Epidermal melanocyte (primary cell): Measurements from ENCODE around the gene FAM227B.
"Not testable (repeated sequence)": the region's sequence is repeated elsewhere in the genome, so short reads cannot be mapped to it uniquely, and the experiment has no call there.

ENCODE experiments used
- DNase-seq: peaks from one replicate; pipeline ENCODE4 v3.0.0; 2011; ENCODE audit warnings: low spot score; ENCODE audit not compliant: insufficient read length

The FAM227B gene

GRCh38 chr15:49438962-49439631 lies 181.5 kb downstream of the FAM227B start:
- DNase-seq = no peak

DNA sequence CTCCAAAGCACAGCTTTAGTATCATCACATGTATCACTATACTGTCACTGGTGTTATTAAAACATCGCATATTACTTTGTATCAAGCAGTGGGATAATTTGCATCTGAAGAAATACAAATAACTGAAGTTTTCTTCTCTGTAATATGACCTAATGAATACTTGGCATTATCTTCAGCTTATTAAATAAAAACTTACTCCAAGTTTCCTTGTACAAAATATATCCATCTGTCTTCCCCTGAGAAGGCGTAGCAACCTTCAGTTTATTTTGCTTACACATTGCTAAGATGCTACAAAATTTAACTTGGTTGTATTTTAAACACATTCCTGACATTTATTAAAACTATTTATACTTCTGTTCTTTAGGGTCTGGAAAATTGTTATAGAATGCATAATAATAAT lies 183.9 kb downstream of the FAM227B start:
- no peak for DNase-seq

DNA sequence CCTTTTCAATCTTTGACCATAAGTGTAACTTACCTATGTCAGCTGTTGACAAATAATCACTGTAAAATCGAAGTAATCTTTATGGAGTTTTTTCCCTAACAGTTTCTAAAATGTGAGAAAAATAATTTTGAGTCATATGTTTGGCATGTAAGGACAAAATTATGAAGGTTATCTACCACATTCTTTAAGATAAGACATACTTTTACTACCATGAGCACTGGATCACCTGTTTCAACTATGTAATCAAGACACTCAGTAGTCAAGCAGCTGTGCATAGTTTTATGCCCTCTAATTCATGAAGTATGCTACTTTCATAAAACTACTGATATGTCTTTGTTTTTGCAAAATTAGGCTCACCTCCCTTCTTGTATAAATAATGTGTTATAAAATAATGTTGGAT lies 185.4 kb downstream of the FAM227B start:
- no peak for DNase-seq

DNA sequence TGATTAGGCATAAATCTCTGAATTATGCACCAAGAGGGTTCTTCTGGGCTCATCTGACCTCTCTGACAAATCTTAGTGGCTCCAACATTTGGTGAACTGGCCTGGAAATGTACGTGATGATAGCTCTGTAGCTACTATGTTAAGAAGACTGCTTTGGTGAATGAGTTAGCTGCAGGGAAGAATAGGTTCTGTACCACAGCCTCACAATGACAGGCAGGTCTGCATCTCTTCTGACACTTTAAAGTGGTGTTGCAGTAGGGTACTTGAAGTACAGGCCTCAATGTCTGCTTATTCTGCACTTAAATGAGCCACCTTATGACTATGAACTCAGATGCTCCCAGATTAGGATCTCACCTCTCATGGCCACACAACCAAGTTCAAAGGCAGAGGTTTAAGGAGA lies 190.6 kb downstream of the FAM227B start:
- no peak for DNase-seq

DNA sequence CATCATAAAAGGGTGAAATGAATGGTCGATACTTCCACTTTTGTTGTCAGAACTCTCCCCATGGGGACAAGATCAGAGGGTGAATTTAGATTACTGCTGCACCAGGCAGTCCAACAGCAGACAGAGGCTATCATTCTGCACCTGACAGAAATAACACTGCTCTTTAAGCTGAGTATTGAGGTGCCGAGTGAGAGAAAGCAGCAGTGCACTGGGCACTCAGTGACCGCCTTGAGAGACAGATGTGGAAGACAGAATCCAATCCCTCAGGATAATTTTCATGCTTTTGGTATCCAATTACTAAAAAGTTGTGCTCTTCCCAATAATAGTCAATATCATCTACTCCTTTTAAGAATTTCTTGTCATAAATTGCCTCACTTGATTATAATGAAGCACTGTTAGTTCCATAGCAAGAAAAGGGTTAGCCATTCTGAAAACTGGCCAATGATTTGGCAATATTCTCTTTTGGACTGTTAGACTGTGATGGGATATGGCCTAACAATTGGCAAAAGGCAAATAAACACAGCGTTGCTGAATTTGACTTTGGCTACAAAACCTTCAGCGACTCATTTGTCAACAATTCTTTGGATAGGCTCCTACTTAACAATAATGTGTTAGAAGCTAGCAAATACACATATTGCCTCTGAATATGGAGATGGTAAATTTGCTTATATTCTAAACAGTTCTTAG lies 192.1 kb downstream of the FAM227B start:
- DNase-seq = no peak

DNA sequence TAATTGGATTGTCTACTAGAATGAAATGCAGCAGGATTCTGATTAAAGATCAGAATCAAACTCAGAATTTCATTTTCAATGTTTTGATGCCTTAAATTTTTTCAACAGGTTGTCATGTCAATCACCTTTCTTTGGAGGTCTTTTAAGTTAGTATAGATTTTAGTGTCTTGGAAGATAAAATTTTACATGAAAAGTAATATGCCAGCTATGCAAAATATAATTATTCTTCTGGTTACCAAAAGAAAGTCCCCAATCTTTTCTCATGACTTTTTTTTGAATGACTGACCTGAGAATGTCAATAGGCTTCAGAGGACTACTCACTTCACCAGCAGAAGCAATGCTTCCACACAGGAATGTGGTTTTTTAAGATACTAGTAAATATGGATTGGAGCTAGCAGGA lies 193.2 kb downstream of the FAM227B start:
- no peak for DNase-seq

DNA sequence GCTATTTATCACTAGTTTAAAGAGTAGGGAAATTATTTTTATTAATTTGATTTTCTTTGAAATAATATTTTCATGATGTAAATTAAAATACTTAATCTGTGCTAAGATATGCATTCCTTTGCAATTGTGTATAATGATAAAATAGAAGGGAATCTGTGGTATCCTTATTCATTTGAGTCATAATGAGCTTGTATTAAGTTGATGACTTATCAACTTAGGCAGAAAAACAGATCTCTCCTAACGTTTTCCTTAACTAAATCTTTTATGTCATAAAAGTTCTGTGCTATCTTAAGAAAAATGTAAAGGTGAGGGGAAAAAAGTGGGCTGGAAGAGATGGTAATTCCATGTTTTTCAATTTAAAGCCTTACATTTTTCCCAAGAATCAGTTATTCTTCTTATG lies 195.7 kb downstream of the FAM227B start:
- no peak for DNase-seq

- DNase-seq = no peak
These were observed 196.6 kb downstream of the FAM227B start for GRCh38 chr15:49423901-49424550.

DNA sequence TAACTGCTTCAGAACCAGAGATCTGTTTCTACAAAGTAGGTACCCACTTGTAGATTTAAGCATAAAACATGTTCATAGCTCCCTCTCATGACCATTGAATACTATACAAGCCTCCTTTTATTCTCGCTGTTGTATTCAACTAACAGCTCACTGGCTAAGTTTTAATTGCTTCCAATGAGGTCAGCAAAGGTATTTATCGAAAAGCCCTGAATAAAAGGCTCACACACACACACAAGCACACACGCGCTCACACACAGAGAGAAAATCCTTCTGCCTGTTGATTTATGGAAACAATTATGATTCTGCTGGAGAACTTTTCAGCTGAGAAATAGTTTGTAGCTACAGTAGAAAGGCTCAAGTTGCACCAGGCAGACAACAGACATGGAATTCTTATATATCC lies 197.6 kb downstream of the FAM227B start, which contains the start of gene FGF7:
FGF7 (plus strand) TSS at position 222 of the 400 bp plus-strand sequence. CDS start 1,056 bp downstream, outside the sequence.
- DNase-seq = no peak

GRCh38 chr15:49421991-49422390 lies 198.6 kb downstream of the FAM227B start:
- no peak for DNase-seq

DNA sequence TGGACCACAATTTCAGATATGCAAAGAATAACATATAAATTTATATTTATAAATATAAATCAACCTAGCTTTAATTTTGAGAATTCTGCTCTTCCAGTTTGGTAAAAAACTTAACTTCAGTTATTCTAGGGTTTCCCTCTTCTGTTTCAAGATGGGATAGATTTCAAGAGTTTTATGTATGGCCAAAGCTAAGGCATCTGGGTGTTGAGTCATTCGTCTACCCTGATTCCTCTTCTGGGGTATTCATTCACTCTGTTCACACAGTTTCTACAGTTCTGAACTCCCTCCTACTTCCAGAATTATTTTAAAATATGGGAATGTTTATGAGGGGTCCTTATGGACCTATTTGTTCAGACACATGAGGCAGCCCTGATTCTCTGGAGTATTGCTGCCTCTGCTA lies 201.8 kb downstream of the FAM227B start:
- DNase-seq = no peak

GRCh38 chr15:49415638-49416037 lies 205.0 kb downstream of the FAM227B start:
- no peak for DNase-seq

DNA sequence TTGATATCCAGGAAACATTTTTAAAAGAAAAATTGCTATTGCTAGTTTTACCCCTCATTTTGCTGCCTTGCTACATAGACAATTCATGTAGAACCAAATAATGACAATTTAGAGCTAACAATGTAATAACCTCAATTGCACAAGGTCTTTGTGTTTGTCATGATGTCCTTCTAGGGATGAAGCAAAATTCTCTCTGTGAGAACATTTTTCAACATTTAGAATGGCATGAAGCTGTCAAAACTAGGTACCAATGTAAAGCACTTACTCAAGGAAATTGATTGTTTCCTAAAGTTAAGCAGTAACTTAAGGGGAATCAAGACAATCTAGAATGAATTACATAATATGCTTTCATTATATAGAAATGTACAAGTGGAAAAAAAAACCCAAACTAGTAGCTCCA lies 205.5 kb downstream of the FAM227B start:
- no peak for DNase-seq

DNA sequence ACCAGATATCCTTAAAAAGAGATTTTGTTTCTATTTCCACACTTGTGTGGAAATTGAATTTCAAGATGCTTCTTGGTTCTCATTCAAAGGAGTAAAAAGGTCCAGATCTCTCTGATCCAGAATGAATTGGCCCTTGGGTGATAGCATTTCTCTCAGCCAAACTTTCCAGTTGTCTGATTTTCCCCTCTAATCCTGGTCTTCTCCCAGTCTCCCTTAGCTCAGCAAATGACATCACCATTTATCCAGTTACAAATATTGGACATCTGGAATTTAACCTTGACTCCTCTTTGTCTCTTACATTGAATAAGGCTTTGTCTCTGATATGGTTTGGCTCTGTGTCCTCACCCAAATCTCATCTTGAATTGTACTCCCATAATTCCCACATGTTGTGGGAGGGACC lies 207.8 kb downstream of the FAM227B start:
- no peak for DNase-seq

- no peak for DNase-seq
These were observed 210.0 kb downstream of the FAM227B start for GRCh38 chr15:49410641-49411040.

GRCh38 chr15:49406352-49407118 lies 214.1 kb downstream of the FAM227B start:
- no peak for DNase-seq

DNA sequence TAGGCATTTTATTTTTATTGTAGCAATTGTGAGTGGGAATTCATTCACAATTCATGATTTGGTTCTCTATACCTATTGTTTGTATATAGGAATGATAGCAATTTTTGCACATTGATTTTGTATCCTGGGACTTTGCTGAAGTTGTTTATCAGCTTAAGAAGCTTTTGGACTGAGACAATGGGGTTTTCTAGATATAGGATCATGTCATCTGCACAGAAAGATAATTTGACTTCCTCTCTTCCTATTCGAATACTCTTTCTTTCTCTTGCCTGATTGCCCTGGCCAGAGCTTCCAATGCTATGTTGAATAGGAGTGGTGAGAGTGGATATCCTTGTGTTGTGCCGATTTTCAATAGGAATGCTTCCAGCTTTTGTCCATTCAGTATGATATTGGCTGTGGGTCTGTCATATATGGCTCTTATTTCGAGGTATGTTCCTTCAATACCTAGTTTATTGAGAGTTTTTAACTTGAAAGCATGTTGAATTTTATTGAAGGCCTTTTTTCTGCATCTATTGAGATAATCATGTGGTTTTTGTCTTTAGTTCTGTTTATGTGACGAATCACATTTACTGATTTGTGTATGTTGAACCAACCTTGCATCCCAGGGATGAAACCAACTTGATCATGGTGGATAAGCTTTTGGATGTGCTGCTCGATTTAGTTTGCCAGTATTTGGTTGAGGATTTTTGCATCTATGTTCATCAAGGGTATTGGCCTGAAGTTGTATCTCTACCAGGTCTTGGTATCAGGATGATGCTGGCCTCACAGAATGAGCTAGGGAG lies 217.9 kb downstream of the FAM227B start:
- DNase-seq = not testable (repeated sequence)

- no peak for DNase-seq
These were observed 233.1 kb downstream of the FAM227B start for GRCh38 chr15:49387471-49387870.

- no peak for DNase-seq
These were observed 237.4 kb downstream of the FAM227B start for GRCh38 chr15:49383266-49383665.

DNA sequence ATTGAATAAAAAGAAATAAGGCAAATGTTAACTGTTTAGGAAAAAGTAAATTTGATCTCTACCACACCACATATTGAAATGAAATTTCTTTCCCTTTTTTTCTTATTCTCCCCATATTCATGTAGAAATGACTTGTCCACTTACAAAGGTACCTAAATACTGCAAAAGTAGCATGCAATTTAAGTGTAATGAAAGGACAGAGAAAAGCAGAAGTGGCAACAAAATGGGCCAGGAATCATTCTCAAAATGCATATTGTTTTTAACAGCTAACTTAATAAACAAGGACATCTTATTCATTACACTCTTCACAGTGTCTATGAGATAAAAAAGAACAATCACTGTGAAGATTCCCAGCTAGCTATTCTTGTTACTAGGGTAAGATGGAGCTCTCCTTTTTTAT lies 238.2 kb downstream of the FAM227B start:
- no peak for DNase-seq

GRCh38 chr15:49380912-49381311 lies 239.7 kb downstream of the FAM227B start:
- DNase-seq = no peak
